ENCODE data around the gene TRPM2. TPM values are rescaled to one million over a fixed set of nuclear protein-coding genes. Genes with fewer than 3 reads are reported as not detected.

TRPM2 gene
- total and polyA plus RNA-seq, 10 of the 15 experiments (the other 5 are each of a cell fraction or from before 2014, with no cell fraction given), result 0.03 to 9.1 (median 2.6) TPM

- TF ChIP-seq HSF1 (IDR thresholded peaks at IDR 0.05; ENCODE audit: low read depth, low read length) (no peak), LARP7 (IDR thresholded peaks at IDR 0.05) (no peak), PRDM15 (CRISPR knock-in tag; IDR thresholded peaks at IDR 0.05) (no peak), STAT1 (conservative IDR thresholded peaks at IDR 0.05) (no peak), RELA (IDR thresholded peaks at IDR 0.05; ENCODE audit: borderline replicate concordance, partially characterized antibody) (no peak), HCFC1 (IDR thresholded peaks at IDR 0.05; ENCODE audit: low read length) (no peak)
These were observed 105.7 kb downstream of the TRPM2 start (continued) for GRCh38 chr21:44458971-44459711.
